Measurements from ENCODE around the gene PCGF2. TPM values are rescaled to one million over a fixed set of nuclear protein-coding genes. Genes with fewer than 3 reads are reported as not detected.

PCGF2 gene
- total RNA-seq, 1 donor from 2014 or later: 16.7 TPM

GRCh38 chr17:38713456-38714075 lies 34.6 kb downstream of the PCGF2 start:
- H3K36me3 ChIP-seq: no peaks in the 10 kb centered on the region

GRCh38 chr17:38712593-38712992 lies 35.5 kb downstream of the PCGF2 start:
- no peak overlapping the region for H3K27ac Mint-ChIP-seq
- peaks cover 13% of the 10 kb centered on the region for H3K36me3 Mint-ChIP-seq

More at GRCh38 chr17:38713456-38714075, 34.6 kb downstream of the PCGF2 start:
- no peak for TF ChIP-seq CTCF (IDR thresholded peaks at IDR 0.05)
- TF ChIP-seq EZH2phosphoT487 (IDR thresholded peaks at IDR 0.05): no peak
- TF ChIP-seq EZH2 (IDR thresholded peaks at IDR 0.05): no peak
- DNase-seq (ENCODE audit: low spot score): no peak
- no peak overlapping the region for H2AFZ ChIP-seq (replicated peaks)
- Mint-ChIP-seq H3K27ac (no peak overlapping the region), H3K9me3 (no peaks in the 10 kb centered on the region), H3K27me3 (ENCODE audit: insufficient read depth, low read depth) (peaks cover 8% of the 10 kb centered on the region), H3K4me3 (no peak overlapping the region), H3K4me1 (peaks cover 11% of the 10 kb centered on the region), H3K36me3 (peaks cover 15% of the 10 kb centered on the region)
- H3K79me2 ChIP-seq (ENCODE audit: low read depth): no peaks in the 10 kb centered on the region
- H3K27me3 ChIP-seq: no peaks in the 10 kb centered on the region
- H3K4me3 ChIP-seq: no peak overlapping the region
- peaks cover 19% of the 10 kb centered on the region for H4K20me1 ChIP-seq (ENCODE audit: low read depth)
- H3K9ac ChIP-seq: no peak overlapping the region
- H3K4me2 ChIP-seq: no peak overlapping the region
- H3F3A ChIP-seq (ENCODE audit: low read depth): peaks cover 10% of the 10 kb centered on the region
- no peak overlapping the region for H3K27ac ChIP-seq
- H3K9me3 ChIP-seq (ENCODE audit: low read depth): no peaks in the 10 kb centered on the region
- peaks cover 6% of the 10 kb centered on the region for H3K4me1 ChIP-seq

DNA sequence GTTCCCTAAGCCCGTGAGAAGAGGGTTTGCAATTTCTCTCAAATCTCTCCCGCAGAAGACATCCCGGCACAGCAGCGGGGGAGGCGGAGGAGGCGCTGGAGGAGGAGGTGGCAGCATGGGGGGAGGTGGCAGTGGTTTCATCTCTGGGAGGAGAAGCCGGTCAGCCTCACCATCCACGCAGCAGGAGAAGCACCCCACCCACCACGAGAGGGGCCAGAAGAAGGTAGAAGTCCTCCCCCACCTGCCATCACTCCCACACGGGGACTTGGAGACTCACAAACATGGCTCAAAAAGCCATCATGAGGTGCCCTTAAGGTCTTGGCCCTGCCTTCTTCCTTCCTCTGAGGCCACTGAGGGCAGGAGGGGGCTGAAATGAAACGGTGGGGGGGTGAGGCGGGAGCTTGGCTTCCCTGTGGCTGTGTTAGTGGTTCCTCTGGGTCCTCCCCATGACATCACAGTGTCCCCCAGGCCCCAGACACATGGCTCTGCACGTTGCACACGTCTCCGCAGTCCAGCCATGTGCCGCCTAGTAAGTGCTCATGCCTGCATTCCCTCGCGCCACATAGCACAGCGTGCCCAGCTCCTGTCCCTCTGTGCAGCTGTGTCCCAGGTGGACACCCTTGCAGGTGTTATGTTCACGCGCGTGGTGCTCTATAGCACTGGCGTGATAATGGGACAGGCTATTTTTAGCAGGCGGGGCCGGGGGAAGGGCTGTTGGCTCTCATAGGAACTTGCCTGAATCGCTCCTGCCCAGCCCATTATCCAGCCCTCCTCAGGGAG lies 36.2 kb downstream of the PCGF2 start:
- H3F3A ChIP-seq (ENCODE audit: low read depth): peaks cover 8% of the 10 kb centered on the region
- TF ChIP-seq CTCF (IDR thresholded peaks at IDR 0.05) (no peak), EZH2 (IDR thresholded peaks at IDR 0.05) (no peak), EZH2phosphoT487 (IDR thresholded peaks at IDR 0.05) (no peak)
- Mint-ChIP-seq H3K4me3 (no peak overlapping the region), H3K9me3 (no peaks in the 10 kb centered on the region), H3K27ac (no peak overlapping the region), H3K4me1 (peaks cover 22% of the 10 kb centered on the region), H3K36me3 (peaks cover 13% of the 10 kb centered on the region), H3K27me3 (ENCODE audit: insufficient read depth, low read depth) (peaks cover 8% of the 10 kb centered on the region)
- H3K9me3 ChIP-seq (ENCODE audit: low read depth): no peaks in the 10 kb centered on the region
- H3K27me3 ChIP-seq: peaks cover 11% of the 10 kb centered on the region
- no peak overlapping the region for H2AFZ ChIP-seq (replicated peaks)
- H3K79me2 ChIP-seq (ENCODE audit: low read depth): no peaks in the 10 kb centered on the region
- H3K4me3 ChIP-seq: no peak overlapping the region
- peaks cover 32% of the 10 kb centered on the region for H4K20me1 ChIP-seq (ENCODE audit: low read depth)
- no peak for DNase-seq (ENCODE audit: low spot score)
- H3K4me1 ChIP-seq: peaks cover 6% of the 10 kb centered on the region
- H3K9ac ChIP-seq: no peak overlapping the region
- H3K27ac ChIP-seq: no peak overlapping the region
- no peak overlapping the region for H3K4me2 ChIP-seq
- no peaks in the 10 kb centered on the region for H3K36me3 ChIP-seq

More at GRCh38 chr17:38712593-38712992, 35.5 kb downstream of the PCGF2 start:
- Histone ChIP-seq H3F3A (ENCODE audit: low read depth) (peaks cover 5% of the 10 kb centered on the region), H3K27ac (no peak overlapping the region), H4K20me1 (ENCODE audit: low read depth) (peaks cover 26% of the 10 kb centered on the region), H3K9ac (no peak overlapping the region), H3K4me2 (no peak overlapping the region), H3K4me1 (peaks cover 6% of the 10 kb centered on the region), H3K79me2 (ENCODE audit: low read depth) (no peaks in the 10 kb centered on the region), H2AFZ (replicated peaks) (no peak overlapping the region), H3K4me3 (no peak overlapping the region), H3K9me3 (ENCODE audit: low read depth) (no peaks in the 10 kb centered on the region), H3K36me3 (no peaks in the 10 kb centered on the region), H3K27me3 (peaks cover 5% of the 10 kb centered on the region)
- peaks cover 16% of the 10 kb centered on the region for H3K4me1 Mint-ChIP-seq
- no peak for TF ChIP-seq EZH2phosphoT487 (IDR thresholded peaks at IDR 0.05)
- H3K9me3 Mint-ChIP-seq: no peaks in the 10 kb centered on the region
- no peak for DNase-seq (ENCODE audit: low spot score)
- no peak overlapping the region for H3K4me3 Mint-ChIP-seq
- H3K27me3 Mint-ChIP-seq (ENCODE audit: insufficient read depth, low read depth): peaks cover 8% of the 10 kb centered on the region

GRCh38 chr17:38710985-38711384 lies 37.2 kb downstream of the PCGF2 start:
- Mint-ChIP-seq H3K27ac (no peak overlapping the region), H3K4me1 (peaks cover 30% of the 10 kb centered on the region), H3K4me3 (no peak overlapping the region), H3K27me3 (ENCODE audit: insufficient read depth, low read depth) (peaks cover 8% of the 10 kb centered on the region), H3K36me3 (peaks cover 10% of the 10 kb centered on the region), H3K9me3 (no peaks in the 10 kb centered on the region)
- H3F3A ChIP-seq (ENCODE audit: low read depth): peaks cover 18% of the 10 kb centered on the region
- H3K4me2 ChIP-seq: no peak overlapping the region
- no peaks in the 10 kb centered on the region for H3K36me3 ChIP-seq
- H3K4me1 ChIP-seq: peaks cover 15% of the 10 kb centered on the region
- DNase-seq (ENCODE audit: low spot score): no peak
- H3K27me3 ChIP-seq: peaks cover 21% of the 10 kb centered on the region
- H3K9me3 ChIP-seq (ENCODE audit: low read depth): no peaks in the 10 kb centered on the region
- no peaks in the 10 kb centered on the region for H3K79me2 ChIP-seq (ENCODE audit: low read depth)
- no peak overlapping the region for H3K4me3 ChIP-seq
- H3K9ac ChIP-seq: no peak overlapping the region
- no peak overlapping the region for H2AFZ ChIP-seq (replicated peaks)
- TF ChIP-seq EZH2phosphoT487 (IDR thresholded peaks at IDR 0.05) (no peak), CTCF (IDR thresholded peaks at IDR 0.05) (no peak), EZH2 (IDR thresholded peaks at IDR 0.05) (no peak)
- H3K27ac ChIP-seq: no peak overlapping the region
- H4K20me1 ChIP-seq (ENCODE audit: low read depth): peaks cover 42% of the 10 kb centered on the region
